ENCODE measurements around the gene IFNGR1. TPM values are rescaled to one million over a fixed set of nuclear protein-coding genes. Genes with fewer than 3 reads are reported as not detected.

IFNGR1 gene
- total RNA-seq, 1 donor from 2014 or later: 52.7 TPM

DNA sequence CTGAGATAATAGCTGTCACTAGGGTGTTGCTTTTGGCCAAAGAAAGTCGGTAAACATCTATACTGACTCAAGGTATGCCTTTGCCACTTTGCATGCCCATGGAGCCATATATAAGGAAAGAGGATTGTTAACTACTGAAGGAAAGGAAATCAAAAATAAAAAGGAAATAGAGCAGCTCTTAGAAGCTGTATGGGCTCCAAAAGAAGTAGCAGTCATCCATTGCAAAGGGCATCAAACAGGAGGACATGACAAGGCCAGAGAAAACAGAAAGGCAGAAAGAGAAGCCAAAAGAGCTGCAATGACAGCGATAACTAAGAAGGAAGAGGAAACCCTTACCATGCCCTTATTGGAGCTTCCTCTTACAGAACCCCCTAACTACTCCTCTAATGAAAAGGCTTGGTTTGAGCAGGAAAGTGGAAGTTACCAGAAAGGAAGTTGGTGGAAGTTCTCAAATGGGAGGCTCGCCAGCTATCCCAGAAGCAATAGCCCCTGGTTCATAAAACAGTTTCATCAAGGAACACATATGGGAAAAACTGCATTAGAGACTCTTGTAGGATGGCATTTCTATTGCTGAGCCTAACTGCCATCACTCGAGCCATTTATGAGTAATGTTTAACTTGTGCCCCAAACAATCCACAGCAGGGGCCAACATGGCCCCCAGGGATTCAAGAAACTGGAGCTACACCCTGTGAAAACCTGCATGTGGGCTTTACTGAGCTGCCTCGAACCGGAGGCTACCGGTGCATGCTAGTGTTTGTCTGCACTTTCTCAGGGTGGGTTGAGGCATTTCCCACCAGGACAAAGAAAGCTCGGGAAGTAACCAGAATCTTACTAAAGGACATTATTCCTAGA is 52.7 kb downstream of the IFNGR1 start:
- no peak for TF ChIP-seq CTCF (IDR thresholded peaks at IDR 0.05)
- no peaks in the 10 kb centered on the region for H3K36me3 Mint-ChIP-seq (ENCODE audit: low read depth)
- H3K27ac Mint-ChIP-seq (ENCODE audit: unreplicated experiment): no peak overlapping the region
- no peaks in the 10 kb centered on the region for H3K4me1 Mint-ChIP-seq (ENCODE audit: low read depth)
- H3K4me3 Mint-ChIP-seq (ENCODE audit: unreplicated experiment): no peak overlapping the region
- no peak for DNase-seq (ENCODE audit: low spot score)
- H3K9me3 Mint-ChIP-seq (ENCODE audit: low read depth): peaks cover 12% of the 10 kb centered on the region
- H3K27me3 Mint-ChIP-seq (ENCODE audit: low read depth): peaks cover 9% of the 10 kb centered on the region

DNA sequence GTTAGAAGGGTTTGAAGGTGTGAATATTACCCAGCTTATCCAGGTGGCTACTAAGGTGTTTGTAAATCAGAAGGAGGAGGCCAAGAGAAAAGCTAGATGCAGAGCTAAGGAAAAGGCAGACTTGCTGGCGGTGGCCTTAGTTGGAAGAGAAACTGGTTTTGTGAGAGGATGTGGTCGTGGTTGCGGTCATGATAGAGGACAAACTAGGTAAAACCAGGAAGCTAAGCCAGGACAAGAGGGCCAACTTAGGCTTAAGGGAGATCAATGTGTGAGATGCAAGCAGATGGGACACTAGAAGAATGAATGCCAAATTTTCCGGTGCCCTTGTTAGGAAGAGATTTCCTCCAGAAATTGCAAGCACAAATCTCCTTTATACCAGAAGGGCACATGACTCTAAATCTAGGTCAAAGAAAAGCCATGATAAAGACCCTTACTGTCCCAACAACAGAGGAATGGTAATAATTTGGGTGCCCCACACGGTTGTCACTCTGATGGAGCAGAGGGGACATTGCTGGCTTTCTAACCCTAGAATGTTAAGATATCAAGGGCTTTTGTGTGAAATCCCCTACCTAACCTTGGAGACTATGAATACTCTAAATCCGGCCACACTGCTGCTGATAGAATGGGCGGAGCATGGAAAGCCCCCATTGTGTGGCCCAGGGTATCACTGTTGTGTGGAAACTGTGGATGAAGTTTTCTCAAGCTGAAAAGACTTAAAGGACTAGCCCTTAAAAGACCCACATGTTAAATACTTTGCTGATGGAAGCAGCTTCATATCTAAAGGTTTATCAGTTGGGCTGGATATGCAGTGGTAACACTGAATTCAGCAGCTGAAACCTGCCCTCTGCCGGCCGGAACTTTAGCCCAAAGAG is 53.6 kb downstream of the IFNGR1 start:
- Mint-ChIP-seq H3K4me3 (ENCODE audit: unreplicated experiment) (no peak overlapping the region), H3K4me1 (ENCODE audit: low read depth) (no peaks in the 10 kb centered on the region), H3K9me3 (ENCODE audit: low read depth) (peaks cover 12% of the 10 kb centered on the region), H3K36me3 (ENCODE audit: low read depth) (no peaks in the 10 kb centered on the region), H3K27me3 (ENCODE audit: low read depth) (peaks cover 11% of the 10 kb centered on the region), H3K27ac (ENCODE audit: unreplicated experiment) (no peak overlapping the region)
- TF ChIP-seq CTCF (IDR thresholded peaks at IDR 0.05): peak; percentile 17
- no peak for DNase-seq (ENCODE audit: low spot score)

GRCh38 chr6:137163732-137164318 is 55.4 kb downstream of the IFNGR1 start:
- no peak overlapping the region for H3K27ac Mint-ChIP-seq (ENCODE audit: unreplicated experiment)
- peaks cover 12% of the 10 kb centered on the region for H3K27me3 Mint-ChIP-seq (ENCODE audit: low read depth)
- no peak overlapping the region for H3K4me3 Mint-ChIP-seq (ENCODE audit: unreplicated experiment)
- DNase-seq (ENCODE audit: low spot score): no peak
- peaks cover 8% of the 10 kb centered on the region for H3K4me1 Mint-ChIP-seq (ENCODE audit: low read depth)
- TF ChIP-seq CTCF (IDR thresholded peaks at IDR 0.05): no peak
- peaks cover 11% of the 10 kb centered on the region for H3K9me3 Mint-ChIP-seq (ENCODE audit: low read depth)
- H3K36me3 Mint-ChIP-seq (ENCODE audit: low read depth): no peaks in the 10 kb centered on the region

DNA sequence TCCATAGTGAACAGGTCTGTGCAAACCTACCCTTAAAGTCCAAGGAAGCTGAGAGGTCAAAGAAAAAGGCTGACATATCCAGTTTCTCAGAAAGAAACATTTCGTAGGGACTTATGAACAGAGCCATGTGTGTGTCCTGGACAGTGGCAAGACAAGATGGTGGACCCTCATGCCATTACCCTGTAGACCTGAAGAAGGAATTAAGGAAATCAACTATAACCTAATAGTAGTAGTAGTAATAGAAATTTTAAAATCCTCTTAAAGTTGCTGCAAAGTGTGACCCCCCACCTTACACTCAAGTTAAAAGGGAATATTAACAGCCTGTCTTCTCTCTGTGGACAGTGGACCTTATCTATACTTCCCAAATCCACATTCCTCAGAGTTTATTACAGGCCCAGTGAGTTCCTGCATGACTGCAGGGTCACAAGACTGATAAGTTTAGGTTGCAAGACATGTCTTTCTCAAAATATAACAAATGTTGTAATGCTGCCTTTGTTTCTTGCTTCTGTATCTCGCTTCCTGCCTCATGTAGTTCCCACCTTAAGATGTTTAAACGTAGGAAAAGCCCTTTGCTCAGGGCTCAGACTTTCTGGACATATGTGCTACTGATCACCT is 56.4 kb downstream of the IFNGR1 start:
- TF ChIP-seq CTCF (IDR thresholded peaks at IDR 0.05): no peak
- Mint-ChIP-seq H3K27ac (ENCODE audit: unreplicated experiment) (no peak overlapping the region), H3K9me3 (ENCODE audit: low read depth) (peaks cover 11% of the 10 kb centered on the region)

More for the DNA sequence above, 56.4 kb downstream of the IFNGR1 start:
- Mint-ChIP-seq H3K4me1 (ENCODE audit: low read depth) (peaks cover 8% of the 10 kb centered on the region), H3K36me3 (ENCODE audit: low read depth) (no peaks in the 10 kb centered on the region), H3K4me3 (ENCODE audit: unreplicated experiment) (no peak overlapping the region), H3K27me3 (ENCODE audit: low read depth) (peaks cover 12% of the 10 kb centered on the region)
- no peak for DNase-seq (ENCODE audit: low spot score)

Measured in chondrocyte (in vitro differentiated cells).